Measurements from ENCODE around the gene FOXJ2.
A peak's percentile ranks its signal among the peaks of the same experiment; 100 is the strongest.
"Not testable (repeated sequence)": the region's sequence is repeated elsewhere in the genome, so short reads cannot be mapped to it uniquely, and the experiment has no call there.

The FOXJ2 gene

DNA sequence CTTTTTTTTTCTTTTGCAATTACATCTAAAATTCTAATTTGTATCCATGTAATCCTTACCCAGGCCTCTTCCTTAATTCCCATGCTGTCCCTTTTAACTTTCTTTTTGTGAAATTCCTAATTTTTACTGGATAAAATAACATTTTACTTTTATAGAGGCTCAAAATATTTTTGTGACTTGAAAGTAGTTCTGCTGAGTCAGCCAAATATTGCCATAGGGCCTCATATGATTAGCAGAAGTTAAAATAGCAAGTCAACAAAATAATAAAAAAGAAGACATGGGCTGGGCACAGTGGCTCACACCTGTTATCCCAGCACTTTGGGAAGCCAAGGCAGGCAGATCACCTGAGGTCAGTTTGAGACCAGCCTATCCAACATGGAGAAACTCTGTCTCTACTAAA, 31.6 kb downstream of the FOXJ2 start:
- Histone ChIP-seq H3K9me3 (no peaks in the 10 kb centered on the region), H3K4me1 (no peaks in the 10 kb centered on the region), H3K4me3 (no peak overlapping the region), H3K27me3 (ENCODE audit: low read depth) (no peaks in the 10 kb centered on the region), H3K36me3 (replicated peaks) (no peaks in the 10 kb centered on the region)
- in situ Hi-C loops (cut with MboI; ENCODE audit: low sequenced_read_pairs), result no loop called here
- no peak for DNase-seq (ENCODE audit: low spot score in 2 of 2)

DNA sequence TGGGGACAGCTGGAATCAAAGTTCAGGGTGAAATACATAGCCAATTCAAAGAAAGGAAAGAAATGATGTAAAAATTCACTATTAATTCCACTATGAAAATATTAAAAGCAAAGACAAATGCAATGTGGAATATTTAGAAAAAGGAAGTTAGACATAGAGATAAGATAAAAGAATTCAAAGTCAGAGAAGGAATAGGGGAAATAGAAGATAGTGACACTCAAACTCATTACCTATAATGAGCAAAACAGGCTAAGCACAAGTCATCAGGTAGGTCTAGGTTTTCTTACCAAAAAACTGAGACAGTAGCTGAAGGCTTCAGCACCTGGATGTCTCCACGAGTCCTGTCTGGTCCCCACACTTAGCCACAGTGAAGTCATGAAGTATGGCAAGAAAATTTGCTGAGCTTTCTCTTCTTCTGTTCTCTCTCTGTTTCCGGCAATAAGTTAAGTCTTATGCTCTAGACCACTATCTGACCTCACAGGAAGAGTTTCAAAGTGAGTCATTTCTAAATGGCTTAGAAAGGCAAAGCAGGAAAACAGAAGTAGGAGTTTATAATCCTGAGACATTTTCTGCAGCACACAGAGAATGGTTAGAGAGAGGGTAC, 33.6 kb downstream of the FOXJ2 start, which contains the start of gene C3AR1:
TSS of gene C3AR1 (minus strand) at position 369 of the 604 bp plus-strand sequence. CDS start 6,174 bp downstream, outside the sequence.
- Histone ChIP-seq H3K27me3 (ENCODE audit: low read depth) (no peaks in the 10 kb centered on the region), H3K4me1 (no peaks in the 10 kb centered on the region), H3K4me3 (no peak within 1 kb of the TSS), H3K36me3 (replicated peaks) (no peaks in the 10 kb centered on the region), H3K9me3 (no peaks in the 10 kb centered on the region)
- in situ Hi-C loops (cut with MboI; ENCODE audit: low sequenced_read_pairs), result no loop called here
- DNase-seq (ENCODE audit: low spot score in 2 of 2), result no peak

GRCh38 chr12:8069582-8069981, 37.1 kb downstream of the FOXJ2 start:
- no peaks in the 10 kb centered on the region for H3K9me3 ChIP-seq
- no peak for DNase-seq (ENCODE audit: low spot score in 2 of 2)
- in situ Hi-C loops (cut with MboI; ENCODE audit: low sequenced_read_pairs), result no loop called here
- no peak overlapping the region for H3K4me3 ChIP-seq
- no peaks in the 10 kb centered on the region for H3K4me1 ChIP-seq
- no peaks in the 10 kb centered on the region for H3K36me3 ChIP-seq (replicated peaks)
- no peaks in the 10 kb centered on the region for H3K27me3 ChIP-seq (ENCODE audit: low read depth)

DNA sequence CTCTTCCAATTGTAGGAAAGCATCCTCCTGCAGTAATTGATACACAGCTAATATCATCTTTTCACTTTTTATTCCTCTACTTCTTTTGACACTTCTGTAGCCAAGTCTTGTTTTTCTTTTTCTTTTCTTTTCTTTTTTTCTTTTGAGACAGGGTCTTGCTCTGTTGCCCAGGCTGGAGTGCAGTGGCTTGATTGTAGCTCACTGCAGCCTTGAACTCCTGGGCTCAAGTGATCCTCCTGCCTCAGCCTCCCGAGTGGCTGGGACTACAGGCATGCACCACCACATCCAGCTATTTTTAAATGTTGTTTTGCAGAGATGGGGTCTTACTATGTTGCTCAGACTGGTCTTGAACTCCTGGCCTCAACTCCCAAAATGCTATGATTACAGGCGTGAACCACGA, 39.3 kb downstream of the FOXJ2 start:
- H3K36me3 ChIP-seq (replicated peaks); H3K4me3 ChIP-seq; DNase-seq (ENCODE audit: low spot score in 2 of 2); in situ Hi-C loops (cut with MboI; ENCODE audit: low sequenced_read_pairs); H3K27me3 ChIP-seq (ENCODE audit: low read depth); H3K4me1 ChIP-seq; H3K9me3 ChIP-seq: not testable (repeated sequence)

GRCh38 chr12:8075935-8076334, 43.4 kb downstream of the FOXJ2 start:
- H3K36me3 ChIP-seq (replicated peaks), result no peaks in the 10 kb centered on the region
- no peak overlapping the region for H3K4me3 ChIP-seq
- peaks cover 4% of the 10 kb centered on the region for H3K4me1 ChIP-seq
- no peak for DNase-seq (ENCODE audit: low spot score in 2 of 2)
- H3K9me3 ChIP-seq, result no peaks in the 10 kb centered on the region
- no peaks in the 10 kb centered on the region for H3K27me3 ChIP-seq (ENCODE audit: low read depth)
- in situ Hi-C loops (cut with MboI; ENCODE audit: low sequenced_read_pairs), result no loop called here

DNA sequence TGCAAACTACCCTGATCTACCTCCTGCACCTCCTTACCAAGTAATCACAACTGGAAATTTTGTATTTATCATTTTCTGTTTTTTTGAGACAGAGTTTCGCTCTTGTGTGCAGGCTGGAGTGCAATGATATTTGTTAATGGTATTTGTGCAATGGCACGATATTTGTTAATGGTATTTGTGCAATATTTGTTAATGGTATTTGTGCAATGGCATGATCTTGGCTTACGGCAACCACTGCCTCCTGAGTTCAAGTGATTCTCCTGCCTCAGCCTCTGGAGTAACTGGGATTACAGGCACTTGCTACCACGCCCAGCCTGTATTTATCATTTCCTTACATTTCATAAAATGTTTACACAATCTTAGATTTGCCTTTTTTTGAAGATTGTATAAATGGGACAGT, 43.9 kb downstream of the FOXJ2 start:
- Histone ChIP-seq H3K4me1 (peaks cover 5% of the 10 kb centered on the region), H3K9me3 (no peaks in the 10 kb centered on the region), H3K27me3 (ENCODE audit: low read depth) (no peaks in the 10 kb centered on the region), H3K4me3 (no peak overlapping the region), H3K36me3 (replicated peaks) (no peaks in the 10 kb centered on the region)
- in situ Hi-C loops (cut with MboI; ENCODE audit: low sequenced_read_pairs), result no loop called here
- no peak for DNase-seq (ENCODE audit: low spot score in 2 of 2)

GRCh38 chr12:8077207-8077606, 44.7 kb downstream of the FOXJ2 start:
- H3K4me3 ChIP-seq, result no peak overlapping the region
- H3K4me1 ChIP-seq, result peaks cover 5% of the 10 kb centered on the region
- no peaks in the 10 kb centered on the region for H3K27me3 ChIP-seq (ENCODE audit: low read depth)
- DNase-seq (ENCODE audit: low spot score in 2 of 2), result peak; percentile 34 to 41
- no peaks in the 10 kb centered on the region for H3K9me3 ChIP-seq
- H3K36me3 ChIP-seq (replicated peaks), result no peaks in the 10 kb centered on the region
- in situ Hi-C loops (cut with MboI; ENCODE audit: low sequenced_read_pairs), result no loop called here

DNA sequence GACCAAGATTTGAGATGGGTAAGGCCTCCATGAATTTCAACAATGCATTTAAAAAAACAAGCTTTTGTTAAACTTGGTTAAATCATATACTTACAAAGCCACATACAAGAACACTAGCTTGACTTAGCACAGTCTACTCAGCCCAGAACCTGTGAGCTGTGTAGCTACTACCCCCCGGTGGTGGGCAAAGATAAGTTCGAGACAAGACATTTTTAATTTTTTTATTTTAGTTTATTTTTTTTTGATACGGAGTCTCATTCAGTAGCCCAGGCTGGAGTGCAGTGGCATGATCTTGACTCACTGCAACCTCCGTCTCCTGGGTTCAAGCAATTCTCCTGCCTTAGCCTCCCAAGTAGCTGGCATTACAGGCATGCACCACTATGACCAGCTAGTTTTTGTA, 45.9 kb downstream of the FOXJ2 start:
- in situ Hi-C loops (cut with MboI; ENCODE audit: low sequenced_read_pairs), result no loop called here
- peak in 1 of 2 experiments; percentile 50 for DNase-seq (ENCODE audit: low spot score in 2 of 2)
- peaks cover 10% of the 10 kb centered on the region for H3K4me1 ChIP-seq

DNA sequence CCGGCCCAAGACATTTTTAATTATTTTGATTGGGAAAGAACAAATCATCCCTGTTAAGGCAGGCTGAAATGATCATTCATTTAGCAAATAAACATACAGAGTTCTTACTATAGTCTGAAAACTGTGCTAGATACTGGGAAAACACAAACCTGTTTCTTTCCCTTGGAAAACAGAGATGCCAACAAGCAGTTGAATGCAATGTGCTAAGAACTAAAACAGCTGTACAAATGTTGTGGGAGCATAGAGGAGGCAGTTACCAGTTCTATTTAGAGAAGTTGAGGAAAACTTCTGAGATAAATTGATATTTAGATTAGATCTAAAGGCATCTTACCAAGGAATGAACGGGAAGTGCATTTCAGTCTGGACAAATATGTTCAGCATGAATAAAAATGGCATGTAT, 46.4 kb downstream of the FOXJ2 start:
- H3K36me3 ChIP-seq (replicated peaks), result no peaks in the 10 kb centered on the region; the same call in 1 of the 2 replicates
- in situ Hi-C loops (cut with MboI; ENCODE audit: low sequenced_read_pairs), result no loop called here
- peaks cover 10% of the 10 kb centered on the region for H3K4me1 ChIP-seq
- no peak for DNase-seq (ENCODE audit: low spot score in 2 of 2)
- H3K27me3 ChIP-seq (ENCODE audit: low read depth), result no peaks in the 10 kb centered on the region
- H3K4me3 ChIP-seq, result no peak overlapping the region
- no peaks in the 10 kb centered on the region for H3K9me3 ChIP-seq

More for the DNA sequence above, 45.9 kb downstream of the FOXJ2 start:
- Histone ChIP-seq H3K4me3 (no peak overlapping the region), H3K27me3 (ENCODE audit: low read depth) (no peaks in the 10 kb centered on the region), H3K36me3 (replicated peaks) (no peaks in the 10 kb centered on the region; the same call in 1 of the 2 replicates), H3K9me3 (no peaks in the 10 kb centered on the region)

- H3K9me3 ChIP-seq, result no peaks in the 10 kb centered on the region
- no peaks in the 10 kb centered on the region for H3K27me3 ChIP-seq (ENCODE audit: low read depth)
- H3K4me3 ChIP-seq, result no peak overlapping the region
- peaks cover 19% of the 10 kb centered on the region for H3K4me1 ChIP-seq
- no peaks in the 10 kb centered on the region; the same call in 1 of the 2 replicates for H3K36me3 ChIP-seq (replicated peaks)
- DNase-seq (ENCODE audit: low spot score in 2 of 2), result no peak
- in situ Hi-C loops (cut with MboI; ENCODE audit: low sequenced_read_pairs), result no loop called here
Measured at GRCh38 chr12:8080120-8080519, 47.6 kb downstream of the FOXJ2 start.

DNA sequence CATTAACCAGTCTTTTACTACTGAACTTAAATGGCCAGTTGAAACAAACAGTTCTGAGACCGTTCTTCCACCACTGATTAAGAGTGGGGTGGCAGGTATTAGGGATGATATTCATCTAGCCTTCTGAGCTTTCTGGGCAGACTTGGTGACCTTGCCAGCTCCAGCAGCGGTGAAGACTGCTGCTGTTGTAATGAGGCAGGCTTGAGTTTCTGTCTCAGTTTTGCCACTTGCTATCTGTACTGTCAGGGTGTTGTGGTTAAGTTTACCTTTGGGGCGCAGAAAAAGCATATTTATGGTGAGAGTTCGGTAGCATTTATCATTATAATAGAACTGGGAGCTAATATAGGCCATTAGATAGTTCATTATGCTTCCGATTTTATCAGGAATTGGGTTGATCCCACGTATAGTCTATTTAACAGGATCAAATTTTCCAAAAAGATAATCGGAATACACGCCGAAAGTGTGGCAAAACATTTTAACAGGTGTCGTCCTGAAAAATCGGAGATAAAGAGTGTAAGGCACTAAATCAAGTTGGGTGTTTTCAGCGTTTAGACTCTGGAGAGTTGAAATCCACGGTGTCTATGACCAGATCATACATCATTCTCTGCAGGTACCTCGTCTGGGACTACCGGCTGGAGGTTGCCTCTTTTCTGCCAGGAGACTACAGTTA, 48.9 kb downstream of the FOXJ2 start:
- no peaks in the 10 kb centered on the region for H3K9me3 ChIP-seq
- DNase-seq (ENCODE audit: low spot score in 2 of 2), result no peak
- H3K4me3 ChIP-seq, result peak overlapping the region; percentile 84
- H3K27me3 ChIP-seq (ENCODE audit: low read depth), result no peaks in the 10 kb centered on the region
- H3K4me1 ChIP-seq, result peaks cover 19% of the 10 kb centered on the region
- peaks cover 4% of the 10 kb centered on the region; the same call in 1 of the 2 replicates for H3K36me3 ChIP-seq (replicated peaks)
- in situ Hi-C loops (cut with MboI; ENCODE audit: low sequenced_read_pairs), result no loop called here

GRCh38 chr12:8082808-8083100, 50.2 kb downstream of the FOXJ2 start:
- H3K27me3 ChIP-seq (ENCODE audit: low read depth), result no peaks in the 10 kb centered on the region
- H3K4me1 ChIP-seq, result peaks cover 15% of the 10 kb centered on the region
- H3K36me3 ChIP-seq (replicated peaks), result peaks cover 4% of the 10 kb centered on the region; the same call in 1 of the 2 replicates
- no peak for DNase-seq (ENCODE audit: low spot score in 2 of 2)
- H3K4me3 ChIP-seq, result peak overlapping the region; percentile 84
- no peaks in the 10 kb centered on the region for H3K9me3 ChIP-seq
- in situ Hi-C loops (cut with MboI; ENCODE audit: low sequenced_read_pairs), result no loop called here

DNA sequence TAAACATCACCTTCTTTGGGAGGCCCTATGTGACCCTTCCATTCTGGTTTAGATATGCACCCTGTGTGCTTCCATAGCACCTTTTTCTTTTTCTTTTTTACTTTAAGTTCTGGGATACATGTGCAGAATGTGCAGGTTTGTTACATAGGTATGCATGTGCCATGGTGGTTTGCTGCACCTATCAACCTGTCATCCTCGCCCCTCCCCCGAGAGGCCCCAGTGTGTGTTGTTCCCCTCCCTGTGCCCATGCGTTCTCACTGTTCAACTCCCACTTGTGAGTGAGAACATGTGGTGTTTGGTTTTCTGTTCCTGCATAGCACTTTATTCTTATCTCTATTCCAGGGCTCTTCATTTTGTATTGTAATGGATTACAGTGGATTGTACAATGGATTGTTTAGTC, 51.8 kb downstream of the FOXJ2 start:
- peak; percentile 32 to 33 for DNase-seq (ENCODE audit: low spot score in 2 of 2)
- H3K4me3 ChIP-seq; H3K9me3 ChIP-seq; in situ Hi-C loops (cut with MboI; ENCODE audit: low sequenced_read_pairs); H3K36me3 ChIP-seq (replicated peaks); H3K27me3 ChIP-seq (ENCODE audit: low read depth): not testable (repeated sequence)
- peaks cover 15% of the 10 kb centered on the region for H3K4me1 ChIP-seq

DNA sequence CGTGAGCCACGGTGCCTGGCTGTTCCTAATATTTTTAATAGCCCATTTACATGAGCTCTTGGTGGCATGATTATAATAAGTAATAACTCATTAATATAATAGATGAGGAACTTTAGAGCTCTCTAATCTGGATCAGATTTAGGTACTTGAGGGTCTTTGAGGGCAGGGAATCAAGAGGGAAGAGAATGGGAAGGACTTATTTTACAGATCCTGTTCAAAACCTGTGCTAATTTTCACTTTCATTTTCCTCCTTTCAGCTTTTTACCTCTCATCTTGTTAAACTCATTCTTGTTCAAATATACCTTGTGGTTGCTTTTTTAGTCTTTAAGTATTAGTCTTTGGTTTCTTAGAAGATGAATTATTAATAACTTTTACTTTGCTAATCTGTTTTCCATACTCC, 55.1 kb downstream of the FOXJ2 start:
- DNase-seq (ENCODE audit: low spot score in 2 of 2), result no peak
- in situ Hi-C loops (cut with MboI; ENCODE audit: low sequenced_read_pairs), result no loop called here
- H3K4me1 ChIP-seq, result peaks cover 13% of the 10 kb centered on the region

More for the DNA sequence above, 55.1 kb downstream of the FOXJ2 start:
- H3K4me3 ChIP-seq, result no peak overlapping the region
- peaks cover 30% of the 10 kb centered on the region for H3K36me3 ChIP-seq (replicated peaks)
- no peaks in the 10 kb centered on the region for H3K27me3 ChIP-seq (ENCODE audit: low read depth)
- no peaks in the 10 kb centered on the region for H3K9me3 ChIP-seq
